GM12864 (cell line): ENCODE results near the gene HOXA10.

Experiments used
- DNase-seq: peaks from one replicate; pipeline ENCODE4 v3.0.0-alpha.2; 2011; ENCODE audit warnings: low read depth
- H3K4me3 ChIP-seq: 2 replicates; pipeline ENCODE4 v1.5.1; 2011; ENCODE audit warnings: mild to moderate bottlenecking, low read depth, low read length, control low read depth
- TF ChIP-seq, protein P1 (sequence below): IDR thresholded peaks from 2 replicates; pipeline ENCODE4 v1.5.1; 2011; ENCODE audit warnings: low read depth, mild to moderate bottlenecking, moderate library complexity, low read length, control low read depth, inconsistent platforms; ENCODE audit errors: missing control alignments

Gene HOXA10

GRCh38 chr7:27171325-27171636 lies 2.8 kb downstream of the HOXA10 start:
- no peak overlapping the region for H3K4me3 ChIP-seq
- DNase-seq = no peak

DNA sequence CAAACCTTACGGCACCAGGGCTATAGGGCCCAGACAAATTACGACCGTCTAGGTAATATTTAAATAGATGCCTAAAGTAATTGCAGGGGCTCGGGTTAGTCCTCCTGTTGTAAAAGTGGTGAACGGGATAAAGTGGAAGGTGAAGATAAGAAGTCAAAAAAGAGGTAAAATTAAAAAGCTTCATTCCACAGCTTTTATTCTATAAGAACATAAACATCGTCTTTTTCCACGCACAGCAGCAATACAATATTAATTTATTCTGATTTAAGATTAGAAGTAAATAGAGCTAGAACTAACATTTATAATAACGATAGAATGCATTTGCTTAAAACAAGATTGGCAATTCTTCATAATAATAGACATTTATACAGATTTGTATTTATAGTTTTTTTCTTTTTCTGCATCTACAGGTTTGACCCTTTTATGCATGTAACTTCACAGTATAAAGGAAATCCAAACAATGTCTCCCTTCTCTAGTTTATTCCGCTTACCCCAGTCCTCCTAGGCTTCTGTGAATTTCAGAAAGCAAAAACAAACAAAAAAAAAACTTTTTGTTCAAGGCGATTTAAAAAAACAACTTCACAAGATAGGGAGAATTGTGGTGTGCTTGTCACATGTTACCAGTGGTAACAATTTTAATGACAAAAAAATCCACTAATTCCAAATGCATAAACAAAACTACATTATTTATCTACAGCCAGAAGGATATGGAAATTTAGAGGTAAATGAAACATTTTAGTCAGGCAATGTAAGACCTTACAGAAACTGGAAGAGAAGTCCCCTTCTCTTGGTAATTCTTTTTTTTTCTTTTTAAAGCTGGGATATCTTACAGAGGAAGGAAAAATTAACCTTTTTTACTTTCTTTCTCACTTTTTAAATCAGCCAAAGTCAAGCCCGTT lies 3.4 kb downstream of the HOXA10 start:
- TF ChIP-seq, protein P1, sequence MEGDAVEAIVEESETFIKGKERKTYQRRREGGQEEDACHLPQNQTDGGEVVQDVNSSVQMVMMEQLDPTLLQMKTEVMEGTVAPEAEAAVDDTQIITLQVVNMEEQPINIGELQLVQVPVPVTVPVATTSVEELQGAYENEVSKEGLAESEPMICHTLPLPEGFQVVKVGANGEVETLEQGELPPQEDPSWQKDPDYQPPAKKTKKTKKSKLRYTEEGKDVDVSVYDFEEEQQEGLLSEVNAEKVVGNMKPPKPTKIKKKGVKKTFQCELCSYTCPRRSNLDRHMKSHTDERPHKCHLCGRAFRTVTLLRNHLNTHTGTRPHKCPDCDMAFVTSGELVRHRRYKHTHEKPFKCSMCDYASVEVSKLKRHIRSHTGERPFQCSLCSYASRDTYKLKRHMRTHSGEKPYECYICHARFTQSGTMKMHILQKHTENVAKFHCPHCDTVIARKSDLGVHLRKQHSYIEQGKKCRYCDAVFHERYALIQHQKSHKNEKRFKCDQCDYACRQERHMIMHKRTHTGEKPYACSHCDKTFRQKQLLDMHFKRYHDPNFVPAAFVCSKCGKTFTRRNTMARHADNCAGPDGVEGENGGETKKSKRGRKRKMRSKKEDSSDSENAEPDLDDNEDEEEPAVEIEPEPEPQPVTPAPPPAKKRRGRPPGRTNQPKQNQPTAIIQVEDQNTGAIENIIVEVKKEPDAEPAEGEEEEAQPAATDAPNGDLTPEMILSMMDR = no peak
- no peak overlapping the region for H3K4me3 ChIP-seq
- no peak for DNase-seq

More at GRCh38 chr7:27171325-27171636, 2.8 kb downstream of the HOXA10 start:
- TF ChIP-seq, protein P1 = no peak

DNA sequence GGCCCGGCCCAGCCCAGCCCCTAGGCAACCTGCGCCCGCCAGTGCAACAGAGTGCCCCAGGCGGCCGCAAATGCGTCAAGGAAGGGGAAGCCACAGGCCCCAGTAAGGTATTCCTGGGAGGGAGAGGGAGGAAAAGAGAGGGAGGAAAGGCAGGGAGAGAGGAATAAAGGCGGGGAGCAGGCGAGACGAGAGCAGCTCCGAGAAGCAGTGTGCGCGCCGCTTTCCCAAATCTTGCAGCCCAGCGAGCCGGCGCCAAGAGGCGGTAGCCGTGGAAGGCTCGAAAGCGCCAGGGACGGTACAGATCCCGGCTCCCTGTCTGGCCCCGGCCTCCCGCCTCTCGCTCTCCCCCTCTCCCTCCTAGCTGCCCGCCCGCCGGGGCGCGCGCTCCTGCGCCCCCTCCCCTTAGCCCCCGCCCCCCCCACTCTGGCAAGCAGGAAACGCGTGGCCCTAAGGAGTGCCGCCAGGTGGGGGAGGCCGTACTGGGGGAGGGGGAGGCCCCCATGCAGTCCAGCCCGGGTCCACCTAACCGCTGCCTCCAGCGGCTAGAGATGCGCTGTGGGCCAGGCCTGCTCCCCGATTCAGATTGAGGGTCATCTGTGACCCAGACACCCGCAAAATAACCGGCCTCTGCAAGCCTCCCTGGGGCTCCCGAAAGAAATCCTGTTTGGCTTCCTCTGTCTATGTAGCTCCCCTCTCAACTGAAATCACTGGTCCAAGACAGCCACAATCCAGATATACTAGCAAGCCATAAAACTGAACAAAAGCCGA lies 4.3 kb downstream of the HOXA10 start:
- DNase-seq = no peak
- TF ChIP-seq, protein P1 = no peak
- no peak overlapping the region for H3K4me3 ChIP-seq

DNA sequence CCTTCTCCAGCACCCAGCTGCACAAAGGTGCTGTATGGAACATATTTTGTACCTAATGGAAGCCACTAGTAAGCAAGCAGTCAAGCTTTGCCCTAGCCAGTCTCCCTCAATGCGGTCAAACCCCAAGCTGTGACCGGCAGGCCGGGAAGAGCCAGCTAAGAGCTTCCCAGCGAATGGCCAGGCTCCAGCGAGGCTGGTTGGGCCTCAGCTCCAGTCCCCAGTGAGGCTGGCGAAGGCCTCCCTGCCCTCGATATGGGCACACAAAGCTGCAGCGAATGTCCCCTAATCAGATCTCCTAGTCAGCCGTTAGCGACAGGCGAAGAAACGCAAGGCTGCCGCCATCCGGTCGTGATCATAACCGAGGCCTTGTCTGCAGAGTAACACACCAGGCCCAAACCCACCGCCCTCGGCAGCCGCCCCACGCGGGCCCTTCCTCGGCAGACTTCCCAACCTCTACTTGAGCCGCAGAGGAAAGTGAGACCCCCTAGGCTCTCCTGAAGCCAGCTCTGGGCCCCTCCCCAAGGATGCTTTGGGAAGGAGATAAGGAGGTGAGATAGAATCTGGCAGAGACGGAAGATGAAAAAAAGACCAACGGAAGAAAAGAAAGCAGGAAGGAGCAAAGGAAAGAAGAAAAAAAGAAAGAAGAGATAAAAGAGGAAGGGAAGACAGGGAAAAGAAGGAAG lies 5.7 kb downstream of the HOXA10 start:
- TF ChIP-seq, protein P1 = no peak

GRCh38 chr7:27167916-27168264 lies 6.2 kb downstream of the HOXA10 start:
- H3K4me3 ChIP-seq = no peak overlapping the region
- TF ChIP-seq, protein P1 = no peak
- DNase-seq = no peak

More for the DNA sequence above, 5.7 kb downstream of the HOXA10 start:
- no peak overlapping the region for H3K4me3 ChIP-seq
- no peak for DNase-seq

- H3K4me3 ChIP-seq = no peak overlapping the region
- DNase-seq = no peak
- TF ChIP-seq, protein P1 = no peak
Observed at GRCh38 chr7:27166531-27167505, 7.3 kb downstream of the HOXA10 start.
